Lung (tissue), 12 donors: ENCODE data around the gene VWA5B1. TPM values are rescaled to one million over a fixed set of nuclear protein-coding genes. Genes with fewer than 3 reads are reported as not detected.

Experiments
- ATAC-seq: fragments of 200-7000 bp; cut with Tn5 transposase; one replicate; pipeline ENCODE4 v1.9.1; 2020; ENCODE audit warnings: moderate number of reproducible peaks; ENCODE audit not compliant: insufficient read depth, low FRiP score
- DNase-seq, 3 donors: peaks; one replicate each; pipeline ENCODE4 v3.0.0-alpha.2; 2013 to 2017
- H3K27ac ChIP-seq, 2 donors: one replicate each; pipeline ENCODE4 v1.5.1; 2013; ENCODE audit warnings: mild to moderate bottlenecking in 2 of 2, moderate library complexity in 2 of 2, control low read depth in 1 of 2, inconsistent platforms in 1 of 2, low read depth in 1 of 2, low read length in 1 of 2
- H3K27me3 ChIP-seq, 3 donors: one replicate each; pipeline ENCODE4 v1.5.1; 2013; ENCODE audit warnings: low read length in 2 of 3; ENCODE audit not compliant: control insufficient read depth in 3 of 3, insufficient read depth in 3 of 3
- H3K36me3 ChIP-seq, 4 donors: one replicate each; pipeline ENCODE4 v1.5.1; 2013; ENCODE audit warnings: low read length in 4 of 4, mild to moderate bottlenecking in 1 of 4, moderate library complexity in 1 of 4; ENCODE audit not compliant: control insufficient read depth in 4 of 4, insufficient read depth in 4 of 4
- H3K4me1 ChIP-seq, 5 donors: one replicate each; pipeline ENCODE4 v1.5.1; 2013; ENCODE audit warnings: low read length in 5 of 5, mild to moderate bottlenecking in 2 of 5, moderate library complexity in 1 of 5; ENCODE audit not compliant: control insufficient read depth in 5 of 5, insufficient read depth in 5 of 5
- H3K4me3 ChIP-seq: one replicate; pipeline ENCODE4 v1.5.1; 2013; ENCODE audit warnings: mild to moderate bottlenecking, control low read depth, moderate library complexity
- H3K9ac ChIP-seq, 2 donors: one replicate each; pipeline ENCODE4 v1.5.1; 2013; ENCODE audit warnings: low read length in 2 of 2, control low read depth in 1 of 2; ENCODE audit not compliant: insufficient read depth in 1 of 2
- H3K9me3 ChIP-seq, 4 donors: one replicate each; pipeline ENCODE4 v1.5.1; 2013; ENCODE audit warnings: low read length in 3 of 4, mild to moderate bottlenecking in 1 of 4, moderate library complexity in 1 of 4; ENCODE audit not compliant: control insufficient read depth in 4 of 4, insufficient read depth in 3 of 4
- WGBS, 2 donors: extraction: QIAGEN DNeasy Blood & Tissue Kit; methylation state at CpG; one replicate each; pipeline ENCODE4 v1.1.7; 2013; 5-methylcytosine and 5-hydroxymethylcytosine counted together
- polyA plus RNA-seq, 2 donors: library from polyadenylated mRNA; stranded (reverse); fragments of 200-250 nt; gene quantifications; one replicate each; pipeline ENCODE4 v1.2.1, GENCODE V29; 2013
- total RNA-seq, 2 donors: library from RNA; depleted of rRNA in 1 of 2; stranded (reverse); fragments of >200 nt in 1 of 2; gene quantifications; one replicate each; pipeline ENCODE4 v1.2.1, GENCODE V29; 2014 to 2021
- TF ChIP-seq, protein P1 (sequence below): IDR thresholded peaks from 2 replicates; pipeline ENCODE4 v1.5.1; 2012; ENCODE audit warnings: mild to moderate bottlenecking; ENCODE audit errors: control extremely low read depth, extremely low read depth
- donor health status: control.
- donor health status: control.
- donor health status: Bipolar disorder and iron deficiency.
- donor health status: healthy.
- donor health status: DM: yes; HTN: yes; CAD: no.

Gene VWA5B1
- total and polyA plus RNA-seq, 4 donors = 0.02 to 0.40 (median 0.26) TPM

GRCh38 chr1:20327467-20327866 is 36.8 kb downstream of the VWA5B1 start:
- no peaks in the 10 kb centered on the region for H3K36me3 ChIP-seq
- TF ChIP-seq, protein P1, sequence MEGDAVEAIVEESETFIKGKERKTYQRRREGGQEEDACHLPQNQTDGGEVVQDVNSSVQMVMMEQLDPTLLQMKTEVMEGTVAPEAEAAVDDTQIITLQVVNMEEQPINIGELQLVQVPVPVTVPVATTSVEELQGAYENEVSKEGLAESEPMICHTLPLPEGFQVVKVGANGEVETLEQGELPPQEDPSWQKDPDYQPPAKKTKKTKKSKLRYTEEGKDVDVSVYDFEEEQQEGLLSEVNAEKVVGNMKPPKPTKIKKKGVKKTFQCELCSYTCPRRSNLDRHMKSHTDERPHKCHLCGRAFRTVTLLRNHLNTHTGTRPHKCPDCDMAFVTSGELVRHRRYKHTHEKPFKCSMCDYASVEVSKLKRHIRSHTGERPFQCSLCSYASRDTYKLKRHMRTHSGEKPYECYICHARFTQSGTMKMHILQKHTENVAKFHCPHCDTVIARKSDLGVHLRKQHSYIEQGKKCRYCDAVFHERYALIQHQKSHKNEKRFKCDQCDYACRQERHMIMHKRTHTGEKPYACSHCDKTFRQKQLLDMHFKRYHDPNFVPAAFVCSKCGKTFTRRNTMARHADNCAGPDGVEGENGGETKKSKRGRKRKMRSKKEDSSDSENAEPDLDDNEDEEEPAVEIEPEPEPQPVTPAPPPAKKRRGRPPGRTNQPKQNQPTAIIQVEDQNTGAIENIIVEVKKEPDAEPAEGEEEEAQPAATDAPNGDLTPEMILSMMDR = no peak
- no peak overlapping the region for H3K4me3 ChIP-seq
- H3K27ac ChIP-seq = peak overlapping the region in 1 of 2 donors; percentile 33
- 70 to 81% methylated on average over 6 of the region's 6 CpGs for WGBS, 2 donors
- H3K27me3 ChIP-seq = peaks cover 0 to 7% (median 3%) of the 10 kb centered on the region in 3 donors
- DNase-seq = no peak
- peaks cover 0 to 59% (median 3%) of the 10 kb centered on the region in 5 donors for H3K4me1 ChIP-seq
- peaks cover 0 to 2% (median 0%) of the 10 kb centered on the region in 4 donors for H3K9me3 ChIP-seq
- ATAC-seq = no peak
- H3K9ac ChIP-seq = no peak overlapping the region

GRCh38 chr1:20328201-20328600 is 37.5 kb downstream of the VWA5B1 start:
- WGBS, 2 donors = 62 to 73% methylated on average over 7 of the region's 7 CpGs

GRCh38 chr1:20329793-20330542 is 39.3 kb downstream of the VWA5B1 start:
- WGBS, 2 donors = 83 to 87% methylated on average over 14 of the region's 14 CpGs
- H3K4me3 ChIP-seq = no peak overlapping the region
- H3K4me1 ChIP-seq = peaks cover 0 to 44% (median 3%) of the 10 kb centered on the region in 5 donors
- no peak overlapping the region for H3K27ac ChIP-seq
- DNase-seq (no peak), ATAC-seq (no peak)
- H3K9me3 ChIP-seq = peaks cover 0 to 2% (median 0%) of the 10 kb centered on the region in 4 donors
- H3K27me3 ChIP-seq = peaks cover 0 to 3% (median 2%) of the 10 kb centered on the region in 3 donors
- TF ChIP-seq, protein P1 = no peak
- no peak overlapping the region for H3K9ac ChIP-seq
- no peaks in the 10 kb centered on the region for H3K36me3 ChIP-seq

More at GRCh38 chr1:20328201-20328600, 37.5 kb downstream of the VWA5B1 start:
- Histone ChIP-seq H3K4me1 (peaks cover 0 to 51% (median 3%) of the 10 kb centered on the region in 5 donors), H3K27ac (no peak overlapping the region), H3K36me3 (no peaks in the 10 kb centered on the region), H3K27me3 (peaks cover 0 to 3% (median 2%) of the 10 kb centered on the region in 3 donors), H3K9me3 (peaks cover 0 to 2% (median 0%) of the 10 kb centered on the region in 4 donors), H3K9ac (no peak overlapping the region), H3K4me3 (no peak overlapping the region)
- DNase-seq (no peak), ATAC-seq (no peak)
- TF ChIP-seq, protein P1 = no peak
